GM19395 (cell line): Measurements from ENCODE around the gene ESYT3.
"Not testable (repeated sequence)": the region's sequence is repeated elsewhere in the genome, so short reads cannot be mapped to it uniquely, and the experiment has no call there.

ENCODE experiments used
- ATAC-seq: cut with Tn5 transposase; IDR thresholded peaks from one replicate; pipeline ENCODE4 v1.9.1; 2021; ENCODE audit warnings: mild to moderate bottlenecking, moderate library complexity; ENCODE audit not compliant: unreplicated experiment

The ESYT3 gene

DNA sequence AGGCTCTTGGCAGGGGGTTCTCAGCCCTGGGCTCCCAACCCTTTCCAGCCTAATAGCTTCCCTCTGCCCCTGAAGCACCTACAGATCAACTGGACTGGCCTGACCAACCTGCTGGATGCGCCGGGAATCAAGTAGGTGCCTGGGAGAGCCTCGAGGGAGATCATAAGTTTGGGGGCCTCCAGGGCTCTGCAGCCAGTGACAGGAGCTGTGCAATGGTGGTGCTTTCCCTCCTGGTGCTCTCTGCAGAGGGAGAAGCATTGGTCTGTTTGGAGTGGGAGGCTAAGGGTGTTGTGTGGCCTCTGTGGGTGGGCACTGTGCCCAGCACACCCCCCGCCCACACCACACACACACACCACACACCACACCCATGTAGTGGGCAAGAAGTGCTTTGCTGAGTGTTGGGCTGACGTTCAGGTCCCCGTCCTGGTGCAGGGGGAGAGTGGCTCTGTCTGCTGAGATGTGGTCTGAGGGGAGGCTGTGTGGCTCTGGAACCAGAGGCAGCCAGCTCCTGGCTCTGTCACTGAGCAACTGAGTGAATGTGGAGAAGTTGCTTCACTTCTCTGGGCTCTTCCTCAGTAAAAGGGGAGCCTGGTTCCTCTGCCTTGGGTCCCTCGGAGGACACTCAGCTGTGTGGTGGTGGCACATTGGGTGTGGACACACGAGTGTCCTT, 26.3 kb downstream of the ESYT3 start:
- no peak for ATAC-seq

DNA sequence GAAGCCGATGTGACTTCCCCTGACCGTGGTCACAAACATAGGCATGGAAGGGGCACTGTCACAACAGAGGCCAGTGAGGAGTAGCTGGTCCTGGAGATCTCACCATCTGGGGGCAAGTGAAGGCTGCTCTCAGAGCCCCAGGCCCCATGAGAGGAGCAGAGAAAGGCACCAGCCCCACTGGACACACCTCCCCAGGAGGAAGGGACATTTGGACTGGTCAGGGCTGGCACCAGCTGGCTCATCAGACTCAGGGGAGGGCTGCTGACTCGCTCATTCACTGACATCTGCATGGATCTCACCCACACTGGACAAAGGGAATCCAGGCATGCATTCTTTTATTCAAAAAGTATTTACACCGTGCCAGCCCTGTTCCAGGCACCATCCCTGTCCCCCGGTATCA, 26.8 kb downstream of the ESYT3 start:
- ATAC-seq = no peak

DNA sequence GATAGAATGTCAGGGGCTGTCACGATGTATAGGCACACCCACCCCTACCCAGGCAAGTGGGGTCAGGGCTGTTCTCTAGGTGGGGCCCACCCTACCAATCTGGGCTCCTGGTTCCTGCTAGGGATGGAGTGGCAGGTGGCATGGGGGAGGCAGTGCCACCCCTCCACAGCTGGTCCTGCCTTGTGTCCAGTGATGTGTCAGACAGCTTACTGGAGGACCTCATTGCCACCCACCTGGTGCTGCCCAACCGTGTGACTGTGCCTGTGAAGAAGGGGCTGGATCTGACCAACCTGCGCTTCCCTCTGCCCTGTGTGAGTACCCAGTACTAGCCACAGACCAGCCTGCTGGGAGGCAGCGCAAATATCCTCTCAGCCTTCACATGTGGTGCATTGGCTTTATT, 27.5 kb downstream of the ESYT3 start:
- ATAC-seq = no peak

DNA sequence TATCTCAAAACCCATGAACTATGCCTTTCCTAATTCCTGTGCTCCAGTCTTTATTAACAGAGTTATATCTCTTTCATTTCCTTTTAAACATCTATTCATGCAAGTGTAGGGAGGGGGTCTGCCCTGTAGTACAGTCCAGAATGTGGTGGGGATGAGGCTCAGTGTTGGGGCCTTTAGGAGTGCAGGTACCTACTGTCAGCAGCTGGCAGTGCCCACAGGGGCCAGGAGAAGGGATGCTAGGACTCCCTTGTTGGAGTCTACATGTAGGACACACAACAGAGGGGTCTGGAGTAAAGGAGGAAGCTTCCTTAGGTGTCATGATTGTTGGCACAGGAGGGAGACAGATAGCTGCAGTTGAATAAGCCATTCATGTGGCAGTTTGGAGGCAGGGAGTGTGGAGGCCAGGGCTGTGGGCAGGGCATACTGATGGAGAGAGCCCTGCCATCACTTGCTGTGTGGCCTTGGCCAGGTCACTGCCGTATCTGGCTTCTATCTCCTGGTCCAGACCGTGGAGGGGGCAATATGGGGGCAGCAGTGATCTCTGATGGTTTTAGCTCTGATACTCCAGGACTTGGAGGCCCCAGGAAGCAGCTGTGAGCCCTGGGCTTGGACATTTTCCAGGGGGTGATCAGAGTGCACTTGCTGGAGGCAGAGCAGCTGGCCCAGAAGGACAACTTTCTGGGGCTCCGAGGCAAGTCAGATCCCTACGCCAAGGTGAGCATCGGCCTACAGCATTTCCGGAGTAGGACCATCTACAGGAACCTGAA, 29.5 kb downstream of the ESYT3 start:
- ATAC-seq = no peak

DNA sequence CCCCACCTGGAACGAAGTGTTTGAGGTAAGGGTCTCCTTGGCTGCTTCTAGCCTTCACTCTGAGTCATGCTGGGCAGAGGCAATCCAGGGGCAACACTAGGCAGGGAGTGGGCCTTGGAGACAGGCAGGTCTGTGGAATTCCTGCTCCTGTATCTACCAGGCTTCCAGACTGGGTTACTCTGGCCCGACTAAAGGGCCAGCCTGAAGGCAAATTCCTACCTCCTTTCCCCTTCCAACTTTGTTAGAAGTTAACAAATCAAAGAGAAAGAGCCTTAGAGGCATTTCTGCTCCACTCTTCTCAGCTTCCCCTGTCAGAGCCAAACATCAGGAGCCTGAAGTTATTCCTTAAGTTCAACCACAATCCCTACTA, 30.1 kb downstream of the ESYT3 start:
- no peak for ATAC-seq

GRCh38 chr3:138465451-138465850, 31.0 kb downstream of the ESYT3 start:
- ATAC-seq = no peak

- no peak for ATAC-seq
These were observed 31.5 kb downstream of the ESYT3 start for GRCh38 chr3:138465925-138466324.

DNA sequence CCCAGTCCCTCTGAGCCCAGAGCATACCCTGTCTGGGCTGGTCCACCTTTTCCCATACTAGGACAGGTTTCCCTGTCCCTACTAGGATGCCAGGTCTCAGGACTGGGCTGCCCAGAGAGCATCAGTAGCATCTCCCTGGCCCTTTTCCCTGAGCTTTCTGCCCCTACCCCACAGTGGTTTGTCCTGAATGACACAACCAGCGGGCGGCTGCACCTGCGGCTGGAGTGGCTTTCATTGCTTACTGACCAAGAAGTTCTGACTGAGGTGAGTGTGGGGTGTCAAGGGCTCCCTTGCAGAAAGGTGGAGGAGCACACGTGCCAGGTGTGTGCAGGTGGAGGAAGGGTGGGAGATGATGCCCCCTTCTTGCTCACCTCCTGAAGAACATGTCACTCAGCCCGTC, 33.5 kb downstream of the ESYT3 start:
- no peak for ATAC-seq

DNA sequence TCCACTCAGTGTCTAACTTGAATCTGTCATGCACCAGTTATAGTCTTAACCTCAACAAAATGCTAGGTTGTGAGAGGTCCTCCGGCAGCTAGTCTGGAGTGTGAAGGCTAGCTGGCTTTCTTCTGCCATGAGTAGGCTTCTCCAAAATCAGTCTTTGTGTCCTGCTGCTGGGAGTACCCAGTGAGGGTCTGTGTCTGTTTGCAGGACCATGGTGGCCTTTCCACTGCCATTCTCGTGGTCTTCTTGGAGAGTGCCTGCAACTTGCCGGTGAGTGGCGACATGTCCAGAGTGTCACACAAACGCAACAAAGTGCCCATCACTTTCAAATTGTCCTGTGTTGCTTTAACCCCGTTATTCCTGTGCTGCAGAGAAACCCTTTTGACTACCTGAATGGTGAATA, 34.0 kb downstream of the ESYT3 start:
- no peak for ATAC-seq

GRCh38 chr3:138468886-138469285, 34.5 kb downstream of the ESYT3 start:
- no peak for ATAC-seq

DNA sequence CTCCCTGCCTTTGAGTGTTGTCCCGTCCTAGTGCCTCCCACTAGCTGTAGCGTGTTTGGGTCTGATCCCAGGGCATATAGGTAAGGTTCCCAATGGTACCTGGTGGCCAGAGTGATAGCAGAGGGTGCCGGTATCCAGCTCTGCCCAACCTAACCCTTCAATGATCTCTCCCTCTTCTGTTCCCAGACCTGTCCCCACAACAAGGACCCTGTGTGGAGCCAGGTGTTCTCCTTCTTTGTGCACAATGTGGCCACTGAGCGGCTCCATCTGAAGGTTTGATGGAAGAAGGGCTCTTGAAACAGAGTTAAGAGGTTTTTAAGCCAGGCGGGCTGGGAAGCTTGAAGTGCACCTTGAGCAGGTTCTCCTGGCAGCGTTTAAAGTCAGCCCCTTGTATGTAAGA, 35.5 kb downstream of the ESYT3 start:
- no peak for ATAC-seq

GRCh38 chr3:138470687-138471086, 36.3 kb downstream of the ESYT3 start:
- no peak for ATAC-seq

DNA sequence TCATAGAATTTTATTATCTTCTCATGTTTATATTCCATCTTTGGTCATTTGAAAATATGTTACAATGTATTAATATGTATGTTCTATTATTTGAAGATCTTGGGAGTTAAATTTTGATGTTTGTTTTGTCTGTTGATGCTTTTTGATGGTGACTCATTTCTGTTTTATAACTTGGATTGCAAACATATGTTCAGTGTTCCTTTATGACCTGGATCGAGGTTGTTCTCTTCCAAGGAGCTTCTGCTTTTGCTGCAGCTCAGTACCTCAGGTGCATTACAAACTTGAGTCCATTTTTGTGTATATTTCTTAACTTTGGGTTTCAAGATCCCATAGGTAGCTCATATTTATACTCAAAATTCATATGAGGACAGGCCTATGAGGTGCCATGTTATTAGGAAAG, 37.1 kb downstream of the ESYT3 start:
- no peak for ATAC-seq

GRCh38 chr3:138472141-138472825, 37.9 kb downstream of the ESYT3 start:
- no peak for ATAC-seq

DNA sequence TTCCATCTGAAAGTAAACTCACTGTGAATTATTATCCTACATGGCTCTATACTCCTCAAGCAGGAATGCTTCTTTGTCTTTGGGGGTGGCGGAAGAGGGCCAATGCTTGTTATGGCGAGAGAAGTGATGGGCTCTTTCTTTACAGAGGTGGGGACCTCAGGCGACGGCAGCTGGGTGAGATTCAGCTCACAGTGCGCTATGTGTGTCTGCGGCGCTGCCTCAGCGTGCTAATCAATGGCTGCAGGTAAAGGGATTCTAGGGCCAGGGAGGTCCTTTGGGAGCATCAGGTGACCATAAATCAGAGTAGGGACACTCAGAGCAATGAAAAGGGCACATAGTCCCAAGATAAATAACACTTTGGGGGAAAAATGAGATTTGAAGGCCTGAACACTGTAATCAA, 39.0 kb downstream of the ESYT3 start:
- no peak for ATAC-seq

DNA sequence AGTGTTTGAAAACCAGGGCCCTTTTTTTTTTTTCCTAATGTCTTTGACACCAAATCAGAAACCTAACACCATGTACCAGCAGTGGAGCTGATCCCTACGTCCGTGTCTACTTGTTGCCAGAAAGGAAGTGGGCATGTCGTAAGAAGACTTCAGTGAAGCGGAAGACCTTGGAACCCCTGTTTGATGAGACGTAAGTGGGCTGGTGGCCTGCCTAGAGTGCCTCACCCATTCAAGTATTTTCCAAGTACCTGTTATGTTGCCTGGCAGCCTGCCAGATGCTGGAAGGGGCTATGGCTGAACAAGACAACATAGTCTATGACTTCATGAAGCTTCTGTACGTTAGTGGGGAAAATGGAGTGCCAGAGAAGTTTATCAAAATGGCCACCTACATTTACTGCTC, 39.7 kb downstream of the ESYT3 start:
- ATAC-seq = no peak

- ATAC-seq = no peak
These were observed 42.1 kb downstream of the ESYT3 start for GRCh38 chr3:138476526-138476925.

- no peak for ATAC-seq
These were observed 42.7 kb downstream of the ESYT3 start for GRCh38 chr3:138477120-138477519.

GRCh38 chr3:138477801-138478200, 43.4 kb downstream of the ESYT3 start:
- ATAC-seq = no peak

DNA sequence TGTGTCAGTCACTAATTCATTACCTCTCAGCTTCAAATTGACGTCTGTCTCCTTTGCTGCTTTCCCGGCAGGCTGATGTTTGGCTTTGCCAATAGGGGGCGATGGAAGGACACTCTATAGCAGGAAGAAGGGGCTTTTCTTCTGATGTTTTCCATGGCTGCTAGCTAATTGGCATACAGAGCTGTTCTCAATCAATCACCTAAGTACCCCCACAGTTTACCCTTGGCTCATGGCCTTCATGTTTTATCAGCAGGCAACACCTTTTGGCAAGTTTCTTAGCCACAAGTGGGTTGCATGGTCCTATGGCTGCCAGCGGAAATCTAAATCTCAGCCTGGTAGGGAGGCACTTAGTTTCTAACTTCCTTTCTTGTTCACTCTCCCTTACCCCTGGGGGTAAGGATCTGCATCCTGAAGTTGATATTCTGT, 45.0 kb downstream of the ESYT3 start:
- no peak for ATAC-seq

DNA sequence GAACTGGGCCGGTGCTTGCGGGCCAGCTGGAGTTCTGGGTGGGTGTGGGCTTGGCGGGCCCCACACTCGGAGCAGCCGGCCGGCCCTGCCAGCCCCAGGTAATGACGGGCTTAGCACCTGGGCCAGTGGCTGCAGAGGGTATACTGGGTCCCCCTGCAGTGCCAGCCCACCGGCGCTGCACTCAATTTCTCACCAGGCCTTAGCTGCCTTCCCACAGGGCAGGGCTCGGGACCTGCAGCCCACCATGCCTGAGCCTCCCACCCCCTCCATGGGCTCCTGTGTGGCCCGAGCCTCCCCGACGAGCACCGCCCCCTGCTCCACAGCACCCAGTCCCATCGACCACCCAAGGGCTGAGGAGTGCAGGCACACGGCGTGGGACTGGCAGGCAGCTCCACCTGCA, 50.3 kb downstream of the ESYT3 start:
- ATAC-seq = not testable (repeated sequence)

GRCh38 chr3:138486580-138486979, 52.2 kb downstream of the ESYT3 start:
- not testable (repeated sequence) for ATAC-seq
